SU-DHL-6 (cell line): ENCODE measurements around the gene CDC42EP3.

Experiments used
- EZH2phosphoT487 ChIP-seq: fragments of 200-600 bp; sonication (generic), shearing (Covaris generic); conservative IDR thresholded peaks from 2 replicates; pipeline ENCODE4 v1.6.1; 2018; ENCODE audit warnings: mild to moderate bottlenecking, antibody characterized with exemption, low read length, moderate library complexity, mixed read lengths
- TF ChIP-seq, protein P1 (sequence below): fragments of 200-600 bp; sonication (generic); IDR thresholded peaks from one replicate; pipeline ENCODE4 v1.5.1; 2017; ENCODE audit warnings: antibody characterized with exemption, mild to moderate bottlenecking, low read length, moderate library complexity; ENCODE audit not compliant: insufficient read depth, poor library complexity, severe bottlenecking

DNA sequence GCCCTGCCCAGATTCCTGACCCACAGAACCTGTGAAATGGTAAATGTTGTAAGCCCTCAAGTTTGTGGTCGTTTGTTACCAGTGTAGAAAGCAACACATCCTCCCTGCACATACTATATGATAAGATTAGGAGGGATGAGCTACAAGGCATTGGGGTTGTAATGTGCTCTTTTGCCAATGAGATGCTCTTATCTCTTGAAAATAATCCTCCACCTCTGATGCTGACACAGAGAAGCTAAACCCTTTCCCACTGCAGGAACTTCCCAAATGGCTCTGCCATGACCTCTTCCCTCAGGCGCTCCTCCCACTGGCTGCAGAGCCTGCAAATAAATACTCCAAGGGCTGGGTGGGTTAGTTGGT is 23.5 kb downstream of the CDC42EP3 start:
- TF ChIP-seq, protein P1, sequence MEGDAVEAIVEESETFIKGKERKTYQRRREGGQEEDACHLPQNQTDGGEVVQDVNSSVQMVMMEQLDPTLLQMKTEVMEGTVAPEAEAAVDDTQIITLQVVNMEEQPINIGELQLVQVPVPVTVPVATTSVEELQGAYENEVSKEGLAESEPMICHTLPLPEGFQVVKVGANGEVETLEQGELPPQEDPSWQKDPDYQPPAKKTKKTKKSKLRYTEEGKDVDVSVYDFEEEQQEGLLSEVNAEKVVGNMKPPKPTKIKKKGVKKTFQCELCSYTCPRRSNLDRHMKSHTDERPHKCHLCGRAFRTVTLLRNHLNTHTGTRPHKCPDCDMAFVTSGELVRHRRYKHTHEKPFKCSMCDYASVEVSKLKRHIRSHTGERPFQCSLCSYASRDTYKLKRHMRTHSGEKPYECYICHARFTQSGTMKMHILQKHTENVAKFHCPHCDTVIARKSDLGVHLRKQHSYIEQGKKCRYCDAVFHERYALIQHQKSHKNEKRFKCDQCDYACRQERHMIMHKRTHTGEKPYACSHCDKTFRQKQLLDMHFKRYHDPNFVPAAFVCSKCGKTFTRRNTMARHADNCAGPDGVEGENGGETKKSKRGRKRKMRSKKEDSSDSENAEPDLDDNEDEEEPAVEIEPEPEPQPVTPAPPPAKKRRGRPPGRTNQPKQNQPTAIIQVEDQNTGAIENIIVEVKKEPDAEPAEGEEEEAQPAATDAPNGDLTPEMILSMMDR, result no peak
- TF ChIP-seq EZH2phosphoT487, result no peak
